Activated T-cell treated with anti-CD3 and anti-CD28 coated beads, Interleukin-2, amount 50 U/mL, for 72 hours (primary cell): ENCODE results near the gene HOXA1. TPM values are rescaled to one million over a fixed set of nuclear protein-coding genes. Genes with fewer than 3 reads are reported as not detected.

Experiments
- ATAC-seq, 2 donors: fragments of 150-1000 bp; cut with Tn5 transposase; replicated peaks in 1 of 2; 2 replicates each; pipeline ENCODE4 v1.10.0; 2021; ENCODE audit warnings: moderate library complexity in 2 of 2, mild to moderate bottlenecking in 1 of 2
- DNase-seq, 2 donors: peaks; one replicate each; pipeline ENCODE4 v3.0.0; 2021 to 2022; ENCODE audit warnings: mixed read lengths in 1 of 2
- H3K27ac Mint-ChIP-seq: one replicate; pipeline ENCODE4 v1.8.0; 2022; ENCODE audit warnings: mild to moderate bottlenecking, moderate library complexity, mixed read lengths
- H3K27me3 Mint-ChIP-seq: one replicate; pipeline ENCODE4 v1.8.0; 2022; ENCODE audit warnings: low read depth, mixed read lengths
- H3K36me3 Mint-ChIP-seq, 2 donors: one replicate each; pipeline ENCODE4 v1.8.0; 2022; ENCODE audit warnings: mixed read lengths in 2 of 2, mild to moderate bottlenecking in 1 of 2; ENCODE audit not compliant: insufficient read depth in 2 of 2
- H3K4me1 Mint-ChIP-seq: one replicate; pipeline ENCODE4 v1.8.0; 2022; ENCODE audit warnings: low read depth, mixed read lengths
- H3K4me3 Mint-ChIP-seq, 2 donors: one replicate each; pipeline ENCODE4 v1.8.0; 2022; ENCODE audit warnings: mild to moderate bottlenecking in 2 of 2, mixed read lengths in 2 of 2, moderate library complexity in 2 of 2
- H3K9me3 Mint-ChIP-seq, 2 donors: one replicate each; pipeline ENCODE4 v1.8.0; 2022; ENCODE audit warnings: mixed read lengths in 2 of 2
- total RNA-seq, 2 donors: library from RNA; stranded (reverse); gene quantifications; one replicate each; pipeline ENCODE4 v1.2.3, GENCODE V29; 2022

The HOXA1 gene
- total RNA-seq, 2 donors from 2014 or later, result 0.58 to 0.69 TPM

DNA sequence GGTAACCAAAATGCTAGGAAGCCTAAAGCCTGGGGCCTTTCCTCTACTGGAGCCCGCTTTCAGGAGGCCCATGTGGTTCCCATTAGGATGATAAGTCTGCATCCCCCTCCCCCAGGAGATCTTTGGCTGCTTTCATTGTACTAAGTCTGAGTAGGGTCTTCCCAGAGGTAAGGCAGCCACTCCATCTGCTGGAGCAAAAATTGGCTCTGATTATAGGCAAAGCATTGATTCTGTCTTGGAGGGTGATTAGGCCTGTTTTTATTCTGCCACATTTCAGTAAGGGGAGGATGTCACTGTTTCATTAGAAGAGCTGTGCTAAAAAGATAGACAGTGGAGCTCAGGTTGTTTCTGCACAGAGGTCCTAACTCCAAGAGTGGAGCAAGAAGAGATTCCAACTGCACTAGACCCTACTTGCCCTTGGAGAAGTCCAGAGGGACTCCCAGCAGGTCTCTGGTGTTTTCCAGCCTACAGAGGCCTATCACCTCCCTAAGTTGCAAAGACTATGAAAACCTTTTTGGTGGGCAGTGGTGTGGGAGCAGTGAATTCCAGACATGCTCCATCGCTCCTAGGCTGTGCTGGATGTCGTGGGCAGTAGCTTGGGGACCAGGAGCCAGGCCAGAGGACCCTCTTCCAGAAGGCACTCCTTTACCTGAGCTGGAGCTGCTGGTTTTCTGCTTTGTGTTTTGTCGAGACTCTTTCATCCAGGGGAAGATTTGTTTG, 13.8 kb upstream of the HOXA1 start:
- no peak overlapping the region for H3K4me3 Mint-ChIP-seq
- ATAC-seq, result no peak
- H3K36me3 Mint-ChIP-seq, result no peaks in the 10 kb centered on the region
- no peak for DNase-seq
- no peaks in the 10 kb centered on the region for H3K4me1 Mint-ChIP-seq
- no peaks in the 10 kb centered on the region for H3K9me3 Mint-ChIP-seq
- no peak overlapping the region for H3K27ac Mint-ChIP-seq
- peaks cover 12% of the 10 kb centered on the region for H3K27me3 Mint-ChIP-seq

- DNase-seq (no peak), ATAC-seq (no peak)
- H3K36me3 Mint-ChIP-seq, result no peaks in the 10 kb centered on the region
- H3K4me3 Mint-ChIP-seq, result no peak overlapping the region
- no peak overlapping the region for H3K27ac Mint-ChIP-seq
- no peaks in the 10 kb centered on the region for H3K9me3 Mint-ChIP-seq
- H3K27me3 Mint-ChIP-seq, result peaks cover 23% of the 10 kb centered on the region
- H3K4me1 Mint-ChIP-seq, result no peaks in the 10 kb centered on the region
Measured at GRCh38 chr7:27108390-27109127, 12.8 kb upstream of the HOXA1 start.

GRCh38 chr7:27107391-27108381, 11.9 kb upstream of the HOXA1 start:
- peaks cover 31% of the 10 kb centered on the region for H3K27me3 Mint-ChIP-seq
- no peak for ATAC-seq
- no peak overlapping the region for H3K4me3 Mint-ChIP-seq
- H3K27ac Mint-ChIP-seq, result no peak overlapping the region
- H3K9me3 Mint-ChIP-seq, result no peaks in the 10 kb centered on the region
- peaks cover 7% of the 10 kb centered on the region for H3K4me1 Mint-ChIP-seq
- no peak for DNase-seq
- H3K36me3 Mint-ChIP-seq, result peaks cover 0 to 1% of the 10 kb centered on the region in 2 donors

- Mint-ChIP-seq H3K4me1 (peaks cover 13% of the 10 kb centered on the region), H3K36me3 (peaks cover 0 to 1% of the 10 kb centered on the region in 2 donors), H3K27ac (no peak overlapping the region), H3K9me3 (no peaks in the 10 kb centered on the region), H3K4me3 (no peak overlapping the region), H3K27me3 (peaks cover 39% of the 10 kb centered on the region)
- DNase-seq, result no peak
- ATAC-seq, result no peak
Measured at GRCh38 chr7:27106901-27107240, 11.1 kb upstream of the HOXA1 start.

DNA sequence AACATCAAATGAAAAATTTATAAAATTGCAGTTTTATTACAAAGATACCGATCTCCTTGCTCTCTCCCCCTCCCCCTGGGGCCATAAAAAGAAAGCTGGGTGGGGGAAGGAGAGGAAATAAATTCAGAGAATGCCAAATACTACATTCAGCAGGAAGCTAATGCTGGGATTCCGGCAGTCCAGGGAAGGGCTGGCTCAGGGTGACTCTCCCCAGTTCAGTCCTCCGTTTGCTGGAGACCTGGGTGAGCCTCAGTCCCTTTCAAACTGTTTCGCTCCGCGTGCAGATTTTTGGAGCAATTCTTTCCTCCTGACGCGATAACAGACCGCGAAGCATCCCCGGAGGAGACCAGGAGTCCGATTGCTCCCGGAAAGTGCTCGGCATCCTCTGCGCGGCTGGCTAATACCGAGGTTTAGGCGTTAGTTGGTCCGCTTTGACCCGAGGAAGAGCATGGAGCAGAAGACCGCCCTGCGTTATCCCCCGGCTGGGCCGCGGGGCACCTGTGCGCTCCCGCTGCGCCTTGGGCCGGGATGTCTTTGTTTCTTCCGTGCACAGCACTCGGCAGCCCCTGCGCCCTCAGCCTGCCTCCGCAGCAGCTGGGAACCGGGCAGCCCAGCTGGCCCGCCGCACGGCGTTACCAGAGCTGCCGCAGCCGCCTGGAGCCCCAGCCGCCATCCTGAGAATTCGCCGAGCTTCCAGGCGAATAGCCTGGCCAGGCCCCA, 10.5 kb upstream of the HOXA1 start:
- DNase-seq (no peak), ATAC-seq (no peak)
- peaks cover 0 to 1% of the 10 kb centered on the region in 2 donors for H3K36me3 Mint-ChIP-seq
- H3K27ac Mint-ChIP-seq, result no peak overlapping the region
- no peaks in the 10 kb centered on the region for H3K9me3 Mint-ChIP-seq
- peaks cover 45% of the 10 kb centered on the region for H3K27me3 Mint-ChIP-seq
- no peak overlapping the region for H3K4me3 Mint-ChIP-seq
- H3K4me1 Mint-ChIP-seq, result peaks cover 18% of the 10 kb centered on the region

DNA sequence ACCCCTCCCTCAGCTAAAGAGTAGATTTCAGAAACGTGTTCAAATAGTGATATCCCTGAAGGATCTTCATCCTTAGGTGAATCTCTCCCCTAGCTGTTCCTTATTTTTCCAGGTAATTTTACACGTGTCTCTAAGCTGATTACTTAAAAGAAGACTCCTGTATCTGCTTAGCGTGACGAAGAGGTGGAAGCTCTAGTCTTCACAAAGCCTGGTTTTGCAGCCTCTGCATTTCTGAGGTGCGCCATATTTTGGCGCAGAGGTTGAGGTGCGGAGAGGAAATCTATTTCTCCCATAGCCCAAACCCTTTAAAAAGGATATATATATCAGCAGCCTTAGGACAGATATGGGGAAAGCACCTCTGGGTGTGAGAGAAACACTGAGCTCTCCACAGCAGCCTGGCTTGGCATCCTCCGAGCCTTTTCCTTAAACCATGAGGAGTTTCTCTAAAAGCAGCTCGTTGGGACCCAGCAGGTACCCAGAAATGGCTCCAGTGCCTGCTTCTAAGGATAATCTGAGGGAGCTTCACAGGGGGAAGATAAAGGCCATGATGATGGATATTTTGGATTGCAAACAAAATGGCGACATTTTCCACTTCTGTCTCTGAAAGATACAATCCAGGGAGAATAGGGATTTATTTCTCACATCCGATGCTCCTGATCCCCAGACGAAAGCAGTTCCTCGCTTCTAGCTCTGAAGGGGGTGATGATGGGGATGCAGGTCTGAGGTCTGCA, 9.7 kb upstream of the HOXA1 start:
- no peak for DNase-seq
- Mint-ChIP-seq H3K4me3 (no peak overlapping the region), H3K27ac (no peak overlapping the region), H3K36me3 (peaks cover 0 to 1% of the 10 kb centered on the region in 2 donors), H3K27me3 (peaks cover 53% of the 10 kb centered on the region), H3K4me1 (peaks cover 18% of the 10 kb centered on the region), H3K9me3 (no peaks in the 10 kb centered on the region)
- no peak for ATAC-seq

DNA sequence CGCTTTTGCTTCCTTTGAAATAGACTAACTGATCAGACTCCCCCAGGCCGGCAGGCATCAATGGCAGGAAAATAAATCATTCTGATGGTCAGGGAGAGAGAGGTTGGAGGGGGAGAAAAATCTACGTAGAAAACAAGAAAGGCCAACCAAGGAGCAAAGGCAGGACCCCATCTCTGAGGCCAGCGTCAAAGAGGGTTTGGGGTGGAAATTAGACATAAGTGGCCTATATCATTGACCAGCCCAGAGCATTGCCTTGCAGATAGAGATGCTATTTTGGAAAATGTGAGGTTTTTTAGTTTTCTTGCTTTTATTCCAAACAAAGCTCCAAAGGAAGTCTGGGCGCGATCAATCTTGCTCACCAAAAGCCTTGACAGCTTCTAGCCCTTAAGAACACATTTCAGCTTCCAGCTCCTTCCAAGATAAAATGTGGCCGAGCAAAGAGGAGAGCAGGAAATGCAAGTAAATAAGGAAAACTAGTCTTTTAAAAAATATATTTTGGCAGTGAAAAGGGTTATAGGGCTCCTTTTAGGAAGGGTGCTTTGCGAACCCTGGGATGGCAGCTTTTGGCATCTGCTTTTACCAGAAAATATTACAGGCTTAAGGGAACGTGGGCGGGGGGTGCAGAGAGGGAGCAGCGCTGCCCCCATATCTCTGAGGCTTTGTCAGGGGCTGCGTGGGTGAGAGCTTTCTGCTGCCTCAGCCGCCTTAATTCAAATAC, 8.7 kb upstream of the HOXA1 start:
- ATAC-seq (no peak), DNase-seq (no peak)
- Mint-ChIP-seq H3K4me1 (peaks cover 25% of the 10 kb centered on the region), H3K27ac (no peak overlapping the region), H3K36me3 (peaks cover 0 to 1% of the 10 kb centered on the region in 2 donors), H3K4me3 (no peak overlapping the region), H3K9me3 (no peaks in the 10 kb centered on the region), H3K27me3 (peaks cover 63% of the 10 kb centered on the region)

GRCh38 chr7:27103489-27104226, 7.9 kb upstream of the HOXA1 start:
- H3K27me3 Mint-ChIP-seq, result peaks cover 72% of the 10 kb centered on the region
- no peak for DNase-seq
- H3K9me3 Mint-ChIP-seq, result no peaks in the 10 kb centered on the region
- H3K36me3 Mint-ChIP-seq, result peaks cover 1 to 2% of the 10 kb centered on the region in 2 donors
- peaks cover 34% of the 10 kb centered on the region for H3K4me1 Mint-ChIP-seq
- H3K27ac Mint-ChIP-seq, result no peak overlapping the region
- ATAC-seq, result no peak
- peak overlapping the region in 1 of 2 donors; percentile 1 for H3K4me3 Mint-ChIP-seq

- no peak within 1 kb of the TSS for H3K27ac Mint-ChIP-seq
- no peaks in the 10 kb centered on the region for H3K9me3 Mint-ChIP-seq
- peak within 1 kb of the TSS; percentile 48 to 72 for H3K4me3 Mint-ChIP-seq
- ATAC-seq (peak in 1 of 2 donors; percentile 25), DNase-seq (no peak)
- H3K36me3 Mint-ChIP-seq, result peaks cover 1 to 2% of the 10 kb centered on the region in 2 donors
- peaks cover 77% of the 10 kb centered on the region for H3K27me3 Mint-ChIP-seq
- peaks cover 36% of the 10 kb centered on the region for H3K4me1 Mint-ChIP-seq
Measured at GRCh38 chr7:27102581-27103442, 7.0 kb upstream of the HOXA1 start, which contains the start of gene HOXA2. Gene HOXA2, minus strand, starts transcription at chr7:27102683. Its CDS starts 183 bp downstream, at chr7:27102500.

GRCh38 chr7:27101957-27102580, 6.3 kb upstream of the HOXA1 start:
- DNase-seq, result no peak
- Mint-ChIP-seq H3K36me3 (peaks cover 1 to 4% of the 10 kb centered on the region in 2 donors), H3K27ac (no peak overlapping the region), H3K4me1 (peaks cover 44% of the 10 kb centered on the region), H3K4me3 (peak overlapping the region; percentile 48 to 72), H3K9me3 (no peaks in the 10 kb centered on the region), H3K27me3 (peaks cover 84% of the 10 kb centered on the region)
- no peak for ATAC-seq
